Measurements from ENCODE around the gene EMP3.

- TF ChIP-seq CTCF (IDR thresholded peaks at IDR 0.05) = no peak
- no peak for TF ChIP-seq POLR2A (IDR thresholded peaks at IDR 0.05)
Measured at GRCh38 chr19:48373567-48373966, 48.2 kb downstream of the EMP3 start.

All from adrenal gland (tissue), 5 donors.